T-helper 2 cell treated with Interferon-gamma antibody and Interleukin-4, amounts not matched to agents 100 ng/mL and 5 ng/mL, for 36 hours (primary cell): Measurements from ENCODE around the gene TIMM10. TPM values are rescaled to one million over a fixed set of nuclear protein-coding genes. Genes with fewer than 3 reads are reported as not detected.

ENCODE experiments used
- intact Hi-C: fragments of 100-400 bp; cut with micrococcal nuclease; formaldehyde crosslinking; loops from one replicate; pipeline ENCODE4 v1.15.1; 2023
- total RNA-seq: library from RNA; stranded (reverse); gene quantifications from 2 replicates; pipeline ENCODE4 v1.2.3, GENCODE V29; 2022

TIMM10 gene
- total RNA-seq, 1 donor from 2014 or later = 63.0 TPM

DNA sequence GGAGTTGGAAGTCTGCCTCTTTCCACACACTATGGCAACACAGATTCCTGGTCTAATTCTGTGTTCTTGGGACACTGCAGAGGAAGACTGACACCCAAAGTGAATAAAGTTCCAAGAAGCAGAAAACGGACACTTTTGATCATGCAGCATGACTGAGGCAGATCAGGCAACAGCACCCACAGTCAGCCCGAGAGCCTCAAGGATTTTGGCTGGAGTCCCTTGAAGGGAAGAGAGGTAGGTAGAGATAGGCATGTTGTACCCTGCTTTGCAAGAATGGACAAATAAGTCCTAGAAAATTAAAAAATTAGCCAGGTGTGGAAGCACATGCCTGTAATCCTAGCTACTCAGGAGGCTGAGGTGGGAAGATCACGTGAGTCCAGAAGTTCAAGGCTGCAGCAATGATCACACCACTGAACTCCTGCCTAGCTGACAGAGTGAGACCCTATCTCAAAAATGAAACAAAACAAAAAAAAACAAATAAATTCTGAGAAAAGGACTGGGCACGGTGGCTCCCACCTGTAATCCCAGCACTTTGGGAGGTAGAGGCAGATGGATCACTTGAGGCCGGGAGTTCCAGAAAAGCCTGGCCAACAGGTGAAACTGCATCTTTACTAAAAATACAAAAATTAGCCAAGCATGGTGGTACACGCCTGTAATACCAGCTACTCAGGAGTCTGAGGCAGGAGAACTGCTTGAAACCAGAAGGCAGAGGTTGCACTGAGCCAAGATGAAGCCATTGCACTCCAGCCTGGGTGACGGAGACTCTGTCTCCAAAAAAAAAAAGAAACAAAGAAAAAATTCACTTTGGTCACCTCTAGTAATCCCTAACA, 22.0 kb downstream of the TIMM10 start:
- intact Hi-C loops = no loop called here

- intact Hi-C loops = no loop called here
These were observed 24.0 kb downstream of the TIMM10 start for GRCh38 chr11:57506522-57506921.

- intact Hi-C loops = no loop called here
These were observed 26.0 kb downstream of the TIMM10 start for GRCh38 chr11:57504511-57504910.

DNA sequence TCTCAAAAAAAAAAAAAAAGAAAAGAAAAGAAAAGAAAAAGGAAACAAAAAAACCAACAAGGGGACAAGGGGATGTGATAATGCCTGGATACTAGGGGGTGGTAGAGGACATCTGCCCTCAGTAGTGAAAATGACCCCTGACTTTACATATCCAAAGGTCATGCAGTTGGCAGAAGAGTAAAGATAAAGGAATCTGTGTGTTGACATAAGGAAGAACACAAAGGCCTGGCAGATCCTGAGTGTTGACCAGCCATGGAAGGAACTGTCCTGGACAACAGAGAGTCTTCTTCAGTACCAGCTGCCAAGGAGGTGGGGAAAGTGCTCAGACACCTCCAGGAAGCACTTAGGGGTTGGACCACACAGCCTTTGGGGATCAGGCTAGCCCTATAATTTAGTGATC, 27.7 kb downstream of the TIMM10 start:
- intact Hi-C loops = no loop called here

DNA sequence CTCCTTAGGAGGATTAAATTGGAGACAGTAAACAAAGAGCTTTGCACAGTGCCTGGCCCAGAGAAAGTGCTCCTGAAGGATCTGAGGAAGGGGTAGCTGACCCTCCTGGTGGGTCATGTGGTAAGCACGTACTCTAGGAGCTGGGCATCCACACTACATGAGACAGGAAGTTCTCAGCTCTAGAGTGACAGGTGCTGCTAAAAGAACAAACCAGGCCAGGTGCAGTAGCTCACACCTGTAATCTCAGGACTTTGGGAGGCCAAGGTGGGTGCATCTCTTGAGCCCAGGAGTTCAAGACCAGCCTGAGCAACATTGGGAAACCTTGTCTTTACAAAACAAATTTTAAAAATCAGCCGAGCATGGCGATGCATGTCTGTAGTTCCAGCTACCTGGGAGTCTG, 28.2 kb downstream of the TIMM10 start:
- intact Hi-C loops = no loop called here

GRCh38 chr11:57501953-57502352, 28.6 kb downstream of the TIMM10 start:
- intact Hi-C loops = no loop called here

GRCh38 chr11:57500926-57501325, 29.6 kb downstream of the TIMM10 start:
- intact Hi-C loops = no loop called here

DNA sequence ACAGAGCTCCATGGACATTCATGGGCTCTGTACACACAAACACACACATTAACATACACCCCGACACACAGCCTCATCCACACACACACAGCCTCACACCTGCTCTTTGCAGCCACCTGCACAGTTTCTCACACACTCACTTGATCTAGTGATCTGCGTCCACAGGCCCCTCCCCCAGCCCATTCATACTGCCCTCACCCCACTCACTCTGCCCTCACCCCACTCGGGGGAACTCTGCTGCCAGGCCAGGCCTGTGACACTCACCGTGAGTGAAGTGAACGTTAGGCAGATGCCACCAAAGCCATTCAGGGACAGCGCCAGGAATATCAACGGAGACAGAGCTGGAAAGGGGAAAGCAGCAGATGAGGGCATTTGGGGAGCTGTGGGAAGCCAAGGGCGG, 30.0 kb downstream of the TIMM10 start:
- intact Hi-C loops = no loop called here

DNA sequence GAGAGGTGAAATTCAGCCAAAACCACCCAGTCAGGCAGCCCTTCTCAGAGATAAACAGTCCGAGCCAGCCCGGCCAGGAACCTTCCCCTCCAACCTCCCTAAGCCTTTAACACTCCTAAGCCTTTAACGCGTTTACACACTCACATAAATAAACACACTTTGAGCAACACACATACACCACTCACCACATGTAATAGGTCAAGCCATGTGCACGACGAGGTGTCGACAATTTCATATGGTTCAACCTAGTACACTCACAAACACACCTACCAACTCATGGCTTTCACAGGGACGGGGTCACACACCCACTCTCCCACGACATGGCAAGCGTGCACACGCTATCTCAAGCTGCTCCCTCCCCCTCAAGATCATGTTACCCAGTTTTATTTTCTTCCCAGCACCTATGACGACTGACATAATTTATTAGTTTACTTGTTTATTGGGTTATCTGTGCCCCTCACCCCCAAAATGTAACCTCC, 30.5 kb downstream of the TIMM10 start:
- intact Hi-C loops = loop anchor here (2.0 kb wide), 1 partner anchor 15 kb away; the partner anchor contains the start of gene SLC43A1

GRCh38 chr11:57499413-57499982, 31.1 kb downstream of the TIMM10 start:
- intact Hi-C loops = loop anchor here (2.0 kb wide), 1 partner anchor 15 kb away; the partner anchor contains the start of gene SLC43A1

GRCh38 chr11:57498540-57498939, 32.0 kb downstream of the TIMM10 start:
- intact Hi-C loops = loop anchor here (2.0 kb wide), 1 partner anchor 16 kb away; the partner anchor contains the start of gene SLC43A1

- intact Hi-C loops = loop anchor here (2.0 kb wide), 1 partner anchor 17 kb away; the partner anchor contains the start of gene SLC43A1
These were observed 33.0 kb downstream of the TIMM10 start for GRCh38 chr11:57497303-57498247.

GRCh38 chr11:57496109-57496820, 34.3 kb downstream of the TIMM10 start:
- intact Hi-C loops = no loop called here

DNA sequence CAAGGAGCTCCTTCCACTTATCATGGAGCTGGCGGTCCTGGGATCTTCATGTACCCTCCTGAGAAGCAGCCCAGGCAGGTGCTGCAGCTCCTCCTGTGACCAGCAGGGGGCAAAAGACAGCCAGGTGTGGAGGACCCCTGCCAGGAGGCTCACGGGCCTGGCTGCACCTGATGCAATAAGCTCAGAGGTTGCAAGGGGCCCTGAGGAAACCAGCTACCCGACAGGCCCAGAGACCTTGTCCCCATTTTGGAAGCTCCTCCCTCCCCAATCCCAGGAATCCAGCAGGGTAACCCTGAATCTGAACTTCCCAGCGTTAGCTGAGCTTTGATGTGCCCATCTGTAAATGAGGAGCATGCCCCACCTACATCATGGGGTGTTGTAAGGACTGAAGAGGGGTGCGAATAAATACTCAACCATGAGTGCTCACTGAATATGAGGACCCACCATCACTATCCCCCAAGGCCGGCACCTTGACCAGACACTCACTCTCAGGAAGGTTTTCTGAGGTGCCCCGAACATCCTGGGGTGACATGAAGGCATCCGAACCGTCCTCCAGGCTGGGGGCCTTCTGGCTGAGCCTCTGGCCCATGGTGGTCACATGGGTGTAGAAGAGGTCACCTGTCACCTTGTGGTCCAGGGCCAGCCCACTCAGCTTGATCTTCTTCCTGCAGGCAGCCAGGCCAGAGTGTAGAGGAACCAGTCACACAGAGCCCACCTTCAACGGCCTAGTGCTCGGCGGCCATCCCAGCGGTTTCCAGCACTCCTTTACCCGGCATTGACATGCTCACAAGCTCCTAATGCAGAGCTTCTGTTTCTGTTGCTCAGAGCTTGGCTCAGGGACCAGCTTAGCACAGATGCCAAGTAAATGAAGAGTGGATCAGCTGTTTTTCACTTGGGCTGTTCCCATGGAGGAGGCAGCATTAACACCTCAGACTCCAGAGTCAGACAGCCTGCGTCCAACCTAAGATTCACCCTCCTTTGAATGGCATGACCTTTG, 36.7 kb downstream of the TIMM10 start:
- intact Hi-C loops = loop anchor here (1.0 kb wide), 1 partner anchor 33 kb away; no protein-coding TSS in a partner anchor

- intact Hi-C loops = loop anchor here (2.0 kb wide), 1 partner anchor 153 kb away; no protein-coding TSS in a partner anchor
These were observed 39.0 kb downstream of the TIMM10 start for GRCh38 chr11:57491371-57492061.

- intact Hi-C loops = loop anchor here (2.0 kb wide), 1 partner anchor 154 kb away; no protein-coding TSS in a partner anchor
These were observed 39.9 kb downstream of the TIMM10 start for GRCh38 chr11:57490456-57491248.

GRCh38 chr11:57487920-57488659, 42.5 kb downstream of the TIMM10 start:
- intact Hi-C loops = no loop called here
